ENCODE data around the gene VSTM2L. TPM values are rescaled to one million over a fixed set of nuclear protein-coding genes. Genes with fewer than 3 reads are reported as not detected.

The VSTM2L gene
- total RNA-seq, 3 donors from 2014 or later, result 0.81 to 2.6 (median 2.6) TPM

DNA sequence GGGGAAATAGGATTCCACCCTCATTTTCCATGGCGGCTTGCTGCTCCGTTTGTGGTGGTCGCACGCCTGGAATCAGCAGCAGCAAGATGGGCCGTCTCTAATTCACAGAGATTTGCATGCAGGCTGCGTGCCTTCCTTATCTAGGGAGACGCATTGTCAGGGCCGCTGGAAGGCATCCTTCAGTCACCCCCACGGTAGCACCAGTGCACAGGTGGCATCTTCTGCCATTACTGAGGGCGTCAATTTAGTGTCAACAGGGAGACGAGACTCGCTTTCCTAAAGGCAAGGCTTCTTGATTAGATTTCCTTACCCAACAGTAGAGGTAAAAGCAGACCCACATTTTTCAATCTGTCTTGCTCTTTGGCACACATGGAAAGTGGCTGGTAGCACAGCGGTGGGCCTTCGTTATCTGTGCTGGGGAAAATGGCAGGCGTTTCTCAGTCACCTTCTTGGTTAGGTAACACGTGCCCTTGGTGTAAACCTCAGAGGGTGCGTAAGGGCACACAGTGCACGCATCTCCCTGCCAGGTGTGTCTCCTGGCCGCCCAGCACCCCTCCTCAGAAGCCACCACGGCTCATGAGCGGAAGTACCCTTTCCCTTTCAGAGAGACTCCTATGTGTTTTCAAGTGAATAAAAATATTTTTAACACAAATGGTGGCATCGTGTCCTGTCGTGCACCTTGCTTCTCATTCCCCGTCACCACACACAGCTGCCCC is 27.3 kb upstream of the VSTM2L start:
- Histone ChIP-seq H3K4me1 (ENCODE audit: low read depth) (no peaks in the 10 kb centered on the region), H3K9me3 (no peaks in the 10 kb centered on the region), H3K36me3 (ENCODE audit: low read depth) (no peaks in the 10 kb centered on the region), H3K4me3 (no peak overlapping the region)
- DNase-seq, result no peak
- TF ChIP-seq, protein P1, sequence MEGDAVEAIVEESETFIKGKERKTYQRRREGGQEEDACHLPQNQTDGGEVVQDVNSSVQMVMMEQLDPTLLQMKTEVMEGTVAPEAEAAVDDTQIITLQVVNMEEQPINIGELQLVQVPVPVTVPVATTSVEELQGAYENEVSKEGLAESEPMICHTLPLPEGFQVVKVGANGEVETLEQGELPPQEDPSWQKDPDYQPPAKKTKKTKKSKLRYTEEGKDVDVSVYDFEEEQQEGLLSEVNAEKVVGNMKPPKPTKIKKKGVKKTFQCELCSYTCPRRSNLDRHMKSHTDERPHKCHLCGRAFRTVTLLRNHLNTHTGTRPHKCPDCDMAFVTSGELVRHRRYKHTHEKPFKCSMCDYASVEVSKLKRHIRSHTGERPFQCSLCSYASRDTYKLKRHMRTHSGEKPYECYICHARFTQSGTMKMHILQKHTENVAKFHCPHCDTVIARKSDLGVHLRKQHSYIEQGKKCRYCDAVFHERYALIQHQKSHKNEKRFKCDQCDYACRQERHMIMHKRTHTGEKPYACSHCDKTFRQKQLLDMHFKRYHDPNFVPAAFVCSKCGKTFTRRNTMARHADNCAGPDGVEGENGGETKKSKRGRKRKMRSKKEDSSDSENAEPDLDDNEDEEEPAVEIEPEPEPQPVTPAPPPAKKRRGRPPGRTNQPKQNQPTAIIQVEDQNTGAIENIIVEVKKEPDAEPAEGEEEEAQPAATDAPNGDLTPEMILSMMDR (IDR thresholded peaks at IDR 0.05), result no peak
- intact Hi-C loops (cut with DNase I, micrococcal nuclease), result no loop called here
- ATAC-seq, result no peak

DNA sequence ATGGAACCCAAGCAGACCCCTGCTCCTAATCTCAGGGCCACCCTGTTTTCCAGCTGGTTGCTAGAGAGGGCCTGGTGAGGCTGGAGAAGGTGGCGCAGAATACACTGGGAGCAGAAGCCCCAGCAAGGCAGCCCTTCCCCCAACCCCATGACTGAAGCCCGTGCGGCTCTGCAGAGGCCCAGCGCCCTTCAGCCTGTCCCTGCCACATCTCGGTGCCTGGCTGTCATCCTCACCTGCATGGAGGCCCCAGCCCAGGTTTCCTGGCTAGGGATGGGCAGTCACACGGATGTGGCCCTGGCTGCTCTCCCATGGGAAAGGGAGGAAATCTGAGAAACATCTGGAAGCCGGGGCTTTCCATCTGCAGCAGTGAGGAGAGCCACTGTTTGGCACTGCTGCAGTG is 26.1 kb upstream of the VSTM2L start:
- intact Hi-C loops (cut with DNase I, micrococcal nuclease), result no loop called here
- ATAC-seq, result no peak
- no peak for DNase-seq
- no peaks in the 10 kb centered on the region for H3K36me3 ChIP-seq (ENCODE audit: low read depth)
- no peaks in the 10 kb centered on the region for H3K9me3 ChIP-seq
- no peaks in the 10 kb centered on the region for H3K4me1 ChIP-seq (ENCODE audit: low read depth)
- TF ChIP-seq, protein P1 (IDR thresholded peaks at IDR 0.05), result no peak
- no peak overlapping the region for H3K4me3 ChIP-seq

DNA sequence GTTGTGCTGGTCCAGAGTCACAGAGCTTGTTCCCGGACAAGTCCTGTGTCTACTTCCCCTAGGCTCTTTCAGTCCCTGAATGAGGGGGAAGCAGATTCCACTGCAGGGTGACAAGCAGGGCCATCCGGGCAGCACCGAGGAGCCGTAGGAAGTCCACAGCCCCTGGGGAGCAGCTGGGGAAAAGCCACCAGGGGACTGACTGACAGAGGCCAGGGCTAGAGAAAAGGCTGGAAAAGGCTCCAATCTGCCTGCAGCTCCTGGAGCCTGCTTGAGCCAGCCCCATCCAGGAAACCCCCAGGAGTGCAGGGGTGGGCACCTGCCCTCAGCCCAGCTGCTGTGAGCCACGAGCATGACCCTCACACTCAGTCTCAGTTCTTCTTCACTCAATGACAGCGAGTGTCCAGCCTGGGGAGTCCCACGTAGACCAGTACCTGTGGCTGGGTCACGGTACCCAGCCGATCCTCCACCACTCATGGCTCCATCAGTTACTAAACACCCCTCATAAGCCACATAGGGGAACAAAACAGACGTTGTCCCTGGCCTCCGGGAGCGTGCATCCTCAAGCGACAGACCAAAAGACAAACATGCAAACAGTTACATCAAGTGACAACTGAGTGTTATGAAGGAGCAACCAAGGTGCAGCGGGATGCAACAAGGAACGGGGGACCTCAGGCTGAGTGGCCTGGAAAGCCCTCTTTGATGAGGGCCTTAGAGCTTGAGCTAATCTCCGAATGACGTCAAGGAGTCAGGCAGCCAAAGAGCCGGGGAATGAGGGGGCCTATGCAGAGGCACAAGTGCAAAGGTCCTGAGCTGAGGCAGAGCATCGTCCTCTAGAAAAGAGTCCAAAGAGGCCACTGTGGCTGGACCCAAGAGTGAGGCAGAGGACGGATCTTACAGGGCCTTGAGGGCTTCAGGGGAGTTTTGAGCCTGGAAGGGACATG is 24.8 kb upstream of the VSTM2L start:
- Histone ChIP-seq H3K9me3 (no peaks in the 10 kb centered on the region), H3K4me3 (no peak overlapping the region), H3K36me3 (ENCODE audit: low read depth) (no peaks in the 10 kb centered on the region), H3K4me1 (ENCODE audit: low read depth) (no peaks in the 10 kb centered on the region)
- no peak for ATAC-seq
- DNase-seq, result no peak
- TF ChIP-seq, protein P1 (IDR thresholded peaks at IDR 0.05), result no peak
- intact Hi-C loops (cut with DNase I, micrococcal nuclease), result no loop called here

DNA sequence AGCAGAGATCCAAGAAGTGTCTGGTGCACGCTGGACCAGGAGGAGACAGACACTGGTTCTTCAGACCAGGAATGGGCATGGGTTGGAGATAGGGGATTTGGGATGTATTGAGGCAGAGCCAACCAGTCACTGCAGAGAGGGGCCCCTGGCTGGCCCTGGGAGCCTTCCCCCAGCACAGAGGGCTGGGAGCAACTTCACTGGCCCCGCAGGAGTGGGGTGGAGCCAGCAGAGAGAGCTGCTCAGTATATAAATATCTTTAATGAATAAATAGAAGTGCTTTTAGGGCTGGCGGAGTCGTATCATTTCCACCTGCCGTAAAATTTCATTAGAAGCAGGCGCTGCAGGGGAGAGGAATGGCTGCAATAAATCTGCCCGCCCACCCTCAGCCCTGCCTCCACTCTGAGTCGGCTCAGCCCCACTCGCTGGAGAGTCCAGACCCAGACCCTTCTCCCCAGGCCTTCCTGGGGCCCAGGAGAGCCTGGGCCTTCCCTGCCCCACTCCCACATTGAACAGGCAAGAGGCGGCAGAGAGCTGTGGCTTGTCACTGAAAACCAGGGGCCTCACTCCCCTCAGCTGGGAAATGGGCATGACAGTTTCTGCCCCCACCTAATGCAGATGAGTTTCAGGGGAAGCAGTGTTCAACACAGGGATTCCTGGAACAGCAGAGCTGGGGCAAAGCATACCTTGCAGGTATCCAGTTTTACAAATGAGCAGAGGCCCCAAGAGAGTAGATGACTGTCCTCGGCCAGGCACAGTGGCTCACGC is 23.9 kb upstream of the VSTM2L start:
- Histone ChIP-seq H3K36me3 (ENCODE audit: low read depth) (no peaks in the 10 kb centered on the region), H3K9me3 (no peaks in the 10 kb centered on the region), H3K4me1 (ENCODE audit: low read depth) (no peaks in the 10 kb centered on the region), H3K4me3 (no peak overlapping the region)
- TF ChIP-seq, protein P1 (IDR thresholded peaks at IDR 0.05), result no peak
- ATAC-seq (no peak), DNase-seq (no peak)
- intact Hi-C loops (cut with DNase I, micrococcal nuclease), result no loop called here

DNA sequence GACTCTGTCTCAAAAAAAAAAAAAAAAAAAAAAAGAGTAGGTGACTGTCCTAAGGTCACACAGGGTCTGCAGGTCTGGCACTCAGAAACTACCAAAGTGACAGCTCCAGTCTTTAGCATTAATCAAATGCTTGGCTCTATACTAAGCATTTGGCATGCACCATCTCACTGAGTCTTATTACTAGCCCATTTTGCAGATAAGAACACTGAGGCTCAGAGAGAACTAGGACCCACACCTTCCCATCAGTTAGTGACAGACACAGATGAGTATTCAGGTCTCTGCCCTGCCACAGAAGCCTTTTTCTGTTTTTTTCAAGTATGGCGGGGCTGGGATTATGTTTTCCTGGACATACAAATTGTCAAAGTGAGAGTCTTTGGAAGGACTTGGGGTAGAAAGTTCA is 23.1 kb upstream of the VSTM2L start:
- no peak for ATAC-seq
- TF ChIP-seq, protein P1 (IDR thresholded peaks at IDR 0.05), result no peak
- Histone ChIP-seq H3K36me3 (ENCODE audit: low read depth) (no peaks in the 10 kb centered on the region), H3K4me1 (ENCODE audit: low read depth) (no peaks in the 10 kb centered on the region), H3K9me3 (no peaks in the 10 kb centered on the region), H3K4me3 (no peak overlapping the region)
- intact Hi-C loops (cut with DNase I, micrococcal nuclease), result no loop called here
- DNase-seq, result no peak

Data from mucosa of descending colon (tissue), 3 donors.